Measurements from ENCODE around the gene KIAA1958.
"Not testable (repeated sequence)": the region's sequence is repeated elsewhere in the genome, so short reads cannot be mapped to it uniquely, and the experiment has no call there.

DNA sequence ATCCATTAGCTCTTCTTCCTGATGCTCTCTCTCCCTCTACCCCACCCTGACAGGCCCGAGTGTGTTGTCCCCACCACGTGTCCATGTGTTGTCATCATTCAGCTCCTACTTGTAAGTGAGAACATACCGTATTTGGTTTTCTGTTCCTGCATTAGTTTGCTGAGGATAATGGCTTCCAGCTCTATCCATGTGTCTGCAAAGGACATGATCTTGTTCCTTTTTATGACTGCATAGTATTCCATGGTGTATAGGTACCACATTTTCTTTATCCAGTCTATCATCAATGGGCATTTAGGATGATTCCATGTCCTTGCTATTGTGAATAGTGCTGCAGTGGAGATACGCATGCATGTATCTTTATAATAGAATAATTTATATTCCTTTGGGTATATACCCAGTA, 186.6 kb downstream of the KIAA1958 start:
- not testable (repeated sequence) for TF ChIP-seq POLR2AphosphoS5 (IDR thresholded peaks at IDR 0.05; ENCODE audit: low read depth, low read length); JUND (IDR thresholded peaks at IDR 0.05); ZNF274 (IDR thresholded peaks at IDR 0.05; ENCODE audit: low read depth, low read length); EZH2 (IDR thresholded peaks at IDR 0.05); POLR2A (IDR thresholded peaks at IDR 0.05; ENCODE audit: borderline replicate concordance, extremely low read depth, insufficient read depth, insufficient read length); CEBPB (IDR thresholded peaks at IDR 0.05; ENCODE audit: low read depth); TCF7L2 (IDR thresholded peaks at IDR 0.05; ENCODE audit: borderline replicate concordance, extremely low read depth, insufficient read depth, insufficient read length); CBX3 (IDR thresholded peaks at IDR 0.05; ENCODE audit: low read depth); FOSL1 (IDR thresholded peaks at IDR 0.05; ENCODE audit: low read depth); EGR1 (IDR thresholded peaks at IDR 0.05; ENCODE audit: low read depth)
- TF ChIP-seq, protein P1, sequence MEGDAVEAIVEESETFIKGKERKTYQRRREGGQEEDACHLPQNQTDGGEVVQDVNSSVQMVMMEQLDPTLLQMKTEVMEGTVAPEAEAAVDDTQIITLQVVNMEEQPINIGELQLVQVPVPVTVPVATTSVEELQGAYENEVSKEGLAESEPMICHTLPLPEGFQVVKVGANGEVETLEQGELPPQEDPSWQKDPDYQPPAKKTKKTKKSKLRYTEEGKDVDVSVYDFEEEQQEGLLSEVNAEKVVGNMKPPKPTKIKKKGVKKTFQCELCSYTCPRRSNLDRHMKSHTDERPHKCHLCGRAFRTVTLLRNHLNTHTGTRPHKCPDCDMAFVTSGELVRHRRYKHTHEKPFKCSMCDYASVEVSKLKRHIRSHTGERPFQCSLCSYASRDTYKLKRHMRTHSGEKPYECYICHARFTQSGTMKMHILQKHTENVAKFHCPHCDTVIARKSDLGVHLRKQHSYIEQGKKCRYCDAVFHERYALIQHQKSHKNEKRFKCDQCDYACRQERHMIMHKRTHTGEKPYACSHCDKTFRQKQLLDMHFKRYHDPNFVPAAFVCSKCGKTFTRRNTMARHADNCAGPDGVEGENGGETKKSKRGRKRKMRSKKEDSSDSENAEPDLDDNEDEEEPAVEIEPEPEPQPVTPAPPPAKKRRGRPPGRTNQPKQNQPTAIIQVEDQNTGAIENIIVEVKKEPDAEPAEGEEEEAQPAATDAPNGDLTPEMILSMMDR (IDR thresholded peaks at IDR 0.05 in 2 of 3, conservative IDR thresholded peaks at IDR 0.05 in 1 of 3; ENCODE audit: borderline replicate concordance in 1 of 3, insufficient read depth in 1 of 3, low read depth in 2 of 3, low read length in 2 of 3): not testable (repeated sequence)

All from HCT116 (cell line).